ENCODE data around the gene CHSY3. TPM values are rescaled to one million over a fixed set of nuclear protein-coding genes. Genes with fewer than 3 reads are reported as not detected.

The CHSY3 gene
- 4.0 TPM for polyA plus RNA-seq (ENCODE audit: insufficient read length)

DNA sequence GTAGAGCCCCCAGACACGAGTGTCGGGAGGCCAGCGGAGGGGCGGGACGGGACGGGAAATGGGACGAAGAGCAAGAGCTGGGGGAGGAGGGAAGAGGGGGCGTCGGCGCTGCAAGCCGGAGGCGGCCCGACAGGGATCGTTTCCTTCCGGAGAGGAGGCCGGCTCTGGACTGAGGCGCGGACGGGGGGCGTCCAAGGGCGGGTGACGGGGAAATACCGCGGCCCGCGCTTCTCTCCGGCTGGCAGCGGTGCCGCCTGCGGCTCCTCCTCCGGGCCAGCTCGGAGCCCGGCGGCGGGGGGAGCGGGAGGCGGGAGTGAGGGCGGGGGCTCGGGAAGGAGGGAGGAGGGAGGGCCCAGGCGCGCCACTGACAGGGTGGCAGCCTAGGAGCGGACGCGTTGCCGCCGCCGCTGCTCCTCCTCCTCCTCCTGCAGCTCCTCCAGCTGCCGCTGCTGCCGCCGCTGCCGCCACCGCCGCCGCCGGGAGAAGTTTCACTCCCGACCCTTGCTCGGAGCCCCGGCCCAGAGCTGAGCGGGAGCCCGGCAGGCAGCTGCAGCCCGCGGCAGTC lies at the start of gene CHSY3:
TSS of gene CHSY3 (plus strand) at position 364 of the 565 bp plus-strand sequence.
- peak; percentile 45 for DNase-seq (ENCODE audit: low read depth)

- DNase-seq (ENCODE audit: low read depth) = no peak
These were observed 47.9 kb upstream of the CHSY3 start for GRCh38 chr5:129856325-129856724.

DNA sequence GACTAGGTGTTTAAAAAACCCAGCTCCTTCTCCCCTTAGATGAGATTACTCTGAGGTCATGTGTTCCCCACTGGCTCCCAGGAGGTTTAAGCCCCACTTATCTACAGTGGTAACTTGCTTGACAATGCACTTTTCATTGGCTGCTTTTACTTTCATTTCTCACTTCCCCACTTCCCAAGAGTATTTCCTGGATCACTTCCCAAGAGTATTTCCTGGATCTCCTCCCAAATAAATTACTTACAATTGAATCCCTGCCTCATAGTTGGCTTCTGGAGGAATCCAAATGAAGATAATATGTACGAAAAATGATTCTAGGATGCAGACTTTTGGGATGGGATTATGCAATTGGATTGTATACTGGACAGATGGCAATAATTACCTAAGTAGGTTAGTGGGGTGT lies 47.1 kb upstream of the CHSY3 start:
- peak; percentile 39 for DNase-seq (ENCODE audit: low read depth)

GRCh38 chr5:129858131-129858675 lies 46.1 kb upstream of the CHSY3 start:
- no peak for DNase-seq (ENCODE audit: low read depth)

- no peak for DNase-seq (ENCODE audit: low read depth)
These were observed 19.9 kb upstream of the CHSY3 start for GRCh38 chr5:129884322-129884721.

DNA sequence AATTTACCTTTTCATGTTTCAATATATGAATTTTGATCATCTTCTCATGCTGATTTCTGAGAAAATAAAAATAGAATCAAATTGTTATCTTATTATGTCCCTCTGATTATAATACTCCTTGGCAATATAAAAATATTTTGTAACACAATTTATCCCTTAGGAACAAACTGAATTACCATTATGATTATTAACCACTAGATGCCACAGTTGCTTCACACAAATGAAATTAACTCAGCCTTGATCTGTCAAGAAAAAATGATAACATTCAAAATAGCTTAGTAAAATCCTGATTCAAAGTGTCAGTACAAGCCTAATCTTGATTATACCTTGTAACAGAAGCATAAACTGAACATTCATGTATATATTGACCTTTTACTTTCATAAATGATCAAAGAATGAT lies 4.8 kb upstream of the CHSY3 start:
- DNase-seq (ENCODE audit: low read depth) = no peak

GRCh38 chr5:129902816-129903215 lies 1.4 kb upstream of the CHSY3 start:
- no peak for DNase-seq (ENCODE audit: low read depth)

GRCh38 chr5:129903466-129904101 lies 681 bp upstream of the CHSY3 start:
- no peak for DNase-seq (ENCODE audit: low read depth)

GRCh38 chr5:129904667-129905472 lies 605 bp downstream of the CHSY3 start:
- DNase-seq (ENCODE audit: low read depth) = no peak

DNA sequence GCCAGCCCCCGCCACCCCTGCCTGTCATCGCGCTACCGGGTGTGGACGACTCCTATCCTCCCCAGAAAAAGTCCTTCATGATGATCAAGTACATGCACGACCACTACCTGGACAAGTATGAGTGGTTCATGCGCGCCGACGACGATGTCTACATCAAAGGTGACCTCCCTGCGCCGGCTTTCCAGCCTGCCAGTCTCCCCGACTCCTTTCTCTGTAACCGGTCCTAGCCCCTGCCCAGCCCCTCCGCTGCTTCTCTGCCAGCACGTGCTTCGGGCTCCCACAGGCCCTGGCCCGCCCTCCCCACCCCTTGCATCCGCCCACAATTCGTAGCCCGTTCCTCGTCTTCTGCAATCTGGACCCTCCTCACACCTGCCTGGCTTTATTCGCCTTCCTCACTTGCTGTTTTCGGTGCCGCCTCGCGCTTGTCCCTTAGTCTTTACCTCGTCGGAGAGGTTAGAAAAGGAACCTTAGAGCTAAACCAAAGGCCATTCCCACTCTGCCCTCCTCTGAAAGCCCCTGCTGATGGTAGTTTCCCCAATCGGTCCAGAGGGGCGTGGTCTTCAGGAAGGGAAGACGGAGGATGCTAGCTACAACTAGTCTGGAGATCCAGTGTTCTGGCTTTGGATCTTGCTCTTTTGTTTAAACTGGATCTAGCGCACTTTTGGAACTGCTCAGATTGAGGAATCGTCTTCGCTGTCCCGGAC lies 1.4 kb downstream of the CHSY3 start:
- no peak for DNase-seq (ENCODE audit: low read depth)

DNA sequence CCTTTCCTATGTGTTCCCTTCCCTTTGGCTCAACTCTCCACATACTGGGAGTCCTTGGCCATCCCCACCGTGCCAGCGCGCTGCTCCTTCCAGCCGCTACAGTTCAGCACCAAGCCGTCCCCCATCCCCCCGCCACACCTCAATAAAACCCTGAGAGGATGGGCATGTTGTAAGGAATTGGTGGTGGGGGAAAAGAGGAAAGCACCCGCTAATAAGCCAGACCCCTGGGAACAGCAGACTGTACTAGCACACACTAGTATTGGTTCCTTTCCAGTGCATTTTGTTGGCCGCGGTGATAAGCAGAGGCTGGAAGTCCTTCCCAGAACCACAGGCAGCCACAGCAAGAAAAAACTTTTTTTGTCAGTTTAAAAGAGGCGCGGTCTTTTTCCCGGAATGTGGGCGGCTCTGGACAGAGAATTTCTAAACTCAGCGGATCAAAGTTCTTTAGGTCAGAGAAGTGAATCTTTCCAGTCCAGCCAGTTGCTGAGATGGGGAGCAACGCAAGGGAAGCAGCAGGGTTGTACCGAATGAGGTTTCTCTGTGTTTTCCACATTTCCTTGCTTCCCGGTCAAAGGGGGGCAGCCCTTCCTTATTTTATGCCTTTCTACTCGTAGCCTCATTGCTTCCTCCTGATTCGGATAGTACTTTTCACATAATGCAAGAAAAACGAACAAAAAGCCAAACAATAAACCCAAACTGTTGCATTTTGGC lies 2.1 kb downstream of the CHSY3 start:
- no peak for DNase-seq (ENCODE audit: low read depth)

DNA sequence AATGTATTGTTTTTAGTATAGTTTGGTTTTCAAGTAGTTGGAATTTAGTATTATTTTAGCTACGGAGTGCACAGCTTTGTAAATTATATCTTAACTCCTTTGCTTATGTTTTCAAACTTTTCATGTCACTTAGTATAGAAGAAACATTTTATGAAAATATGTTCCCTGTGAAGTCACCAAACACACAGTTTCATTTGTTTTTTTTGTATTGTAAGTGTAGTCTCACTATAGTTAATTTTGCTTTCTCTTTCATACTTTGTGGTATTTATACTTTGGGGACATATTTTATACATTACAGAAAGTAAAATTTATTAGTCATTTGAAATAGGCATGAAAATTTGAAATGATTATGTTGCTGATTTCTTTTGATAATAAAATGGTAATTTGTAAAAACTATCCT lies 5.0 kb downstream of the CHSY3 start:
- DNase-seq (ENCODE audit: low read depth) = no peak

GRCh38 chr5:129912601-129913255 lies 8.5 kb downstream of the CHSY3 start:
- no peak for DNase-seq (ENCODE audit: low read depth)

DNA sequence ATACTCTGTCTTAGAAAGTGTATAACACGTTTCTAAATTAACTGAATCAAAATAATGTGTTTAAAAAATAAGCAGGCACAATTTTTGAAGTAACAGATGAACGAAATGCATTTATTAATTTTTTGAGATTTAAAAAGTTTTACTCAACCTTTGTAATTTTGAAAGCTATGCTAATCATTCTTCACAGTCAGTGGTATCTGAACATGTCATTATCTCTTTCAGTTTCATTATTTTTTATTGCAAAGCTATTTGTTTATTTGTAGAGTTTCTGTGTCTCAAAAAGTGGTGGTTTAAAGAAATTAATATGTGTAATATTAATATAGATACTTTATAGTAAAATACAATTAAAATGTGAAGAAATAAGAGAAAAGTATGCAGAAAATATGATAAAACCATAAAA lies 11.2 kb downstream of the CHSY3 start:
- DNase-seq (ENCODE audit: low read depth) = no peak

DNA sequence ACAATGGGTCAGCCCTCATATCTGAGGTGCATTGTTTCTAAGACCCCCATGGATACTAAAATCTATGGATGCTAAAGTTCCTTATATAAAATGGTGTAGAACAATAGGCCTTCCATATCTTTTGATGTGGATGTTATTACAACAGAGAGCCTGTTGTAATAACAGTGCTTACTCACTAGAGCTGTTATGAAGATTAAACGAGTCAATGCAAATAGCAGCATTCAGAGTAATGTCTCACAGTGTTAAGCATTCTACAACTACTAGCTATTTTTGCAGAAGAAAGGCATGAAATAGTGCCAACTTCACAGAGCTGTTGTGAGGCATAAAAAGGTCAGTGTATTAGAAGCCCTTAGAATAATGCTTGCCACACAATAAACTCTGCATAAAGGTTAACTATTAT lies 13.0 kb downstream of the CHSY3 start:
- no peak for DNase-seq (ENCODE audit: low read depth)

DNA sequence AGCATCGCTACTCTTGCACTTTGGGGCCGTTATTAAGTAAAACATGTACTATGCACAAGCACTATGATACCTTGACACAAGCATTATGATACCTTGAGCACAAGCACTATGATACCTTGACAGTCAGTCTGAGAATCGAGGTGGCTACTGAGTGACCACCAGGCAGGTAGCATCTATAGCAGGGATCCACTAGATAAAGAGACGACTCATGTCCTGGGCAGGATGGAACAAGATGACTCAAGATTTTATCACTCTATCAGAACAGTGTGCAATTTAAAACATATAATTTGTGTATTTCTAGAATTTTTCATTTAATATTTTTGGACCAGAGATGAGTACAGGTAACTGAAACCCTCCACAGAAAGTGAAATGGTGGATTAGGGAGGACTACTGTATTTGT lies 16.9 kb downstream of the CHSY3 start:
- DNase-seq (ENCODE audit: low read depth) = no peak

DNA sequence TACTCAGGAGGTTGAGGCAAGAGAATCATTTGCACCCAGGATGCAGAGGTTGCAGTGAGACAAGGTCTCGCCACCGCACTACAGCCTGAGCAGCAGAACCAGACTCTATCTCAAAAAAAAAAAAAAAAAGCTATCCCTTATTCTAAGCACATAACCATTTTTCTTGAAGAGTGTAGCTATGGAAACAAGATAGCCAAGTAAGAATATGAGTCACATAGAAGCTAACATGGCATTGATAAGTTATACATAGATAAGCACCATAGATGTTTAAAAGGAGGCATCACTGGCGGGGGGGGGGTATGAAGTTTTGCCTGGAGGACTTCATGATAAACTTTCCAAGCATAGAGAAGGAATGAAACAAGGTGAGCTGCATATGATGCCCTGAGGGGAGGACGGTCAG lies 26.0 kb downstream of the CHSY3 start:
- DNase-seq (ENCODE audit: low read depth) = no peak

GRCh38 chr5:129935626-129936025 lies 31.4 kb downstream of the CHSY3 start:
- DNase-seq (ENCODE audit: low read depth) = no peak

DNA sequence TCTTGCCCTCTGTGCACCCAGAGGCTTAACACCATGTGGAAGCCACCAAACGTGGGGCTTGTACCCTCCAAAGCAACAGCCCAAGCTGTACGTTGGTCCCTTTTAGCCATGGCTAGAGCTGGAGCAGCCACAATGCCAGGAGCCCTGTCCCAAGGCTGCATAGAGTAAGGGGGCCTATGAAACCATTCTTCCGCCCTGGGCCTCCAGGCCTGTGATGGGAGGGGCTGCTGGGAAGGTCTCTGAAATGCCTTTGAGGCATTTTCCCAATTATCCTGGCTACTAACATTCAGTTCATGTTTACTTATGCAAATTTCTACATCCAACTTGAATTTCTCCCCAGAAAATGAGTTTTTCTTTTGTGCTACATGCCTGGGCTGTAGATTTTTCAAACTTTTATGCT lies 33.8 kb downstream of the CHSY3 start:
- no peak for DNase-seq (ENCODE audit: low read depth)

GRCh38 chr5:129943936-129944335 lies 39.7 kb downstream of the CHSY3 start:
- DNase-seq (ENCODE audit: low read depth) = no peak

- no peak for DNase-seq (ENCODE audit: low read depth)
These were observed 40.8 kb downstream of the CHSY3 start for GRCh38 chr5:129945028-129945427.

Data from forelimb muscle (tissue), 1 donor.